Upper lobe of left lung (tissue), 4 donors: ENCODE data around the gene LEPROT.

Source experiments
- CTCF ChIP-seq, 6 experiments: fragments of 450-650 bp in 4 of 6; fragments of 200-600 bp in 2 of 6; sonication (generic) in 2 of 6; IDR thresholded peaks; one replicate each; pipeline ENCODE4 v1.5.1; 2016 to 2019; ENCODE audit warnings: antibody characterized with exemption in 6 of 6
- EP300 ChIP-seq, 4 donors: sonication (generic); formaldehyde crosslinking; IDR thresholded peaks; one replicate each; pipeline ENCODE4 v1.5.1; 2017; ENCODE audit warnings: antibody characterized with exemption in 4 of 4, control low read depth in 2 of 4
- POLR2A ChIP-seq, 4 donors: fragments of 450-650 bp; IDR thresholded peaks; one replicate each; pipeline ENCODE4 v1.5.1; 2016 to 2017; ENCODE audit warnings: antibody characterized with exemption in 4 of 4, mild to moderate bottlenecking in 2 of 4

GRCh38 chr1:65445837-65446236, 25.4 kb downstream of the LEPROT start:
- TF ChIP-seq CTCF (IDR thresholded peaks at IDR 0.05) (no peak), POLR2A (IDR thresholded peaks at IDR 0.05) (no peak), EP300 (IDR thresholded peaks at IDR 0.05) (no peak)
